ENCODE results near the gene VSX1. TPM values are rescaled to one million over a fixed set of nuclear protein-coding genes. Genes with fewer than 3 reads are reported as not detected.

Gene VSX1
- total RNA-seq (2021) (not detected in 2 replicates), Bru-seq, nascent RNA (not detected), BruChase-seq, experiment 1, labeled RNA remaining after a 2-hour chase (not detected), BruChase-seq, experiment 2, labeled RNA remaining after a 6-hour chase (not detected)
- long read RNA-seq: 0 reads

DNA sequence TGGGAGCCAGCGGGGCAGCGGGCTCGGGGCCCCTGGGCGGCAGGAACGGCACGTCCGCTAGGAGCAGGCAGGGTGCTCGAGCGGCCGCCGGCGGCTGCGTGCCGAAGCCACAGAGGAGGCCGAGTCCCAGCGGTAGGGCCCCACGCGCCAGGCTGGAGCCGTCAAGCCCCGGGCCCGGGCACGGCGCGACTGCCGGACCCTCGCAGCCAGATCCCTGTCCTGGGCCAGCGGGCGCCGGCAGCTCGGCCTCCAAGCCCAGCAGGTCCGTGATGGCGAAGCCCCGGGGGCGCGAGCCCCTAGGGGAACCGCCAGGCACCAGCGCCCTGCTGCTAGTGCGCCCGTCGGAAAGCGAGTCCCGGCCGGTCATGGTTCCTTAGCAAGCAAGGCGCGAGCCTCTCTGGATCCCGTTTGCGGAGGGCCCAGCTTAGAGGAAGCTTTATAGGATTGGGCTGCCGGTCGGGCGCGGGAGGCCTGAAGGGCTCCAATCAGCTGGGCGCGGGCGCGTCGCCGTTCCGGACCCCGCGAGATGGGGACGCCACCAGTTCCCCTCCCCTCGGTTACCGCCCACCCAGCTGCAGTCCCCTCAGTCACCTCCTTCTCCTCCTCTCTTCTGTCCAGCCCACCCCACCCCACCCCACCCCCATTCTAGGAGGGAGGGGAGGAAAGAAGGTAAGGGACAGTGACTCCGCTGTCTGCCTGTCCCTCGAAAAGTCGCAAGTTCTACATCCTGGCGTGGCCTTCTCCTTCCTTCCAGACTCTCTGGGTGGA, at the start of gene VSX1:
TSS of gene VSX1 (minus strand) at position 412 of the 768 bp plus-strand sequence. CDS start at position 367, 45 bp downstream.
- no peak for DNase-seq (ENCODE audit: low spot score)
- Histone ChIP-seq H3K4me3 (ENCODE audit: low read depth, low read length, poor library complexity, severe bottlenecking) (no peak within 1 kb of the TSS), H3K36me3 (ENCODE audit: insufficient read depth, low read length, poor library complexity, severe bottlenecking) (no peaks in the 10 kb centered on the region), H3K9me3 (ENCODE audit: low read depth, low read length, poor library complexity, severe bottlenecking) (no peaks in the 10 kb centered on the region), H3K4me1 (ENCODE audit: insufficient read depth, low read length, poor library complexity, severe bottlenecking) (no peaks in the 10 kb centered on the region), H3K27me3 (replicated peaks; ENCODE audit: insufficient read depth, low read depth, low read length, poor library complexity) (peaks cover 100% of the 10 kb centered on the region), H3K27ac (ENCODE audit: low read depth, low read length, poor library complexity, severe bottlenecking) (no peak within 1 kb of the TSS)
- TF ChIP-seq CTCF (conservative IDR thresholded peaks at IDR 0.05; ENCODE audit: low read depth, low read length): no peak
- TF ChIP-seq EZH2 (IDR thresholded peaks at IDR 0.05; ENCODE audit: borderline replicate concordance, low read depth, low read length, poor library complexity, severe bottlenecking): no peak
- POLR2A ChIA-PET (ENCODE audit: low non-redundant PET): no interaction called here
- intact Hi-C loops (cut with micrococcal nuclease; ENCODE audit: unreplicated experiment): loop anchor here (5.0 to 10.0 kb wide), 2 partner anchors 73 to 315 kb away; no protein-coding TSS in a partner anchor
- BruUV-seq (replicated peaks): no TSS peak
- CTCF ChIA-PET: no interaction called here

- BruUV-seq (replicated peaks): no TSS peak
- no peaks in the 10 kb centered on the region for H3K4me1 ChIP-seq (ENCODE audit: insufficient read depth, low read length, poor library complexity, severe bottlenecking)
- intact Hi-C loops (cut with micrococcal nuclease; ENCODE audit: unreplicated experiment): no loop called here
- H3K9me3 ChIP-seq (ENCODE audit: low read depth, low read length, poor library complexity, severe bottlenecking): no peaks in the 10 kb centered on the region
- no peak for TF ChIP-seq EZH2 (IDR thresholded peaks at IDR 0.05; ENCODE audit: borderline replicate concordance, low read depth, low read length, poor library complexity, severe bottlenecking)
- no peak overlapping the region for H3K4me3 ChIP-seq (ENCODE audit: low read depth, low read length, poor library complexity, severe bottlenecking)
- H3K27ac ChIP-seq (ENCODE audit: low read depth, low read length, poor library complexity, severe bottlenecking): no peak overlapping the region
- no peaks in the 10 kb centered on the region for H3K27me3 ChIP-seq (replicated peaks; ENCODE audit: insufficient read depth, low read depth, low read length, poor library complexity)
- ChIA-PET POLR2A (ENCODE audit: low non-redundant PET) (no interaction called here), CTCF (no interaction called here)
- DNase-seq (ENCODE audit: low spot score): no peak
- no peaks in the 10 kb centered on the region for H3K36me3 ChIP-seq (ENCODE audit: insufficient read depth, low read length, poor library complexity, severe bottlenecking)
Measured at GRCh38 chr20:25129908-25130307, 48.0 kb upstream of the VSX1 start.

- Histone ChIP-seq H3K9me3 (ENCODE audit: low read depth, low read length, poor library complexity, severe bottlenecking) (no peaks in the 10 kb centered on the region), H3K36me3 (ENCODE audit: insufficient read depth, low read length, poor library complexity, severe bottlenecking) (no peaks in the 10 kb centered on the region), H3K27ac (ENCODE audit: low read depth, low read length, poor library complexity, severe bottlenecking) (no peak overlapping the region), H3K4me1 (ENCODE audit: insufficient read depth, low read length, poor library complexity, severe bottlenecking) (no peaks in the 10 kb centered on the region), H3K27me3 (replicated peaks; ENCODE audit: insufficient read depth, low read depth, low read length, poor library complexity) (no peaks in the 10 kb centered on the region), H3K4me3 (ENCODE audit: low read depth, low read length, poor library complexity, severe bottlenecking) (no peak overlapping the region)
- ChIA-PET POLR2A (ENCODE audit: low non-redundant PET) (no interaction called here), CTCF (no interaction called here)
- TF ChIP-seq CTCF (conservative IDR thresholded peaks at IDR 0.05; ENCODE audit: low read depth, low read length): no peak
- no peak for TF ChIP-seq EZH2 (IDR thresholded peaks at IDR 0.05; ENCODE audit: borderline replicate concordance, low read depth, low read length, poor library complexity, severe bottlenecking)
- no TSS peak for BruUV-seq (replicated peaks)
- intact Hi-C loops (cut with micrococcal nuclease; ENCODE audit: unreplicated experiment): no loop called here
- DNase-seq (ENCODE audit: low spot score): no peak
Measured at GRCh38 chr20:25129428-25129827, 47.5 kb upstream of the VSX1 start.

Data from A673 (cell line).